Stimulated activated CD4-positive, alpha-beta T cell treated with anti-CD3 and anti-CD28 coated beads, Interleukin-12 subunit alpha, Interleukin-12 subunit beta, amount 100 ng/mL, for 48 hours (primary cell): ENCODE data around the gene ELAVL1.
"Not testable (repeated sequence)": the region's sequence is repeated elsewhere in the genome, so short reads cannot be mapped to it uniquely, and the experiment has no call there.

Experiments used
- DNase-seq, 3 donors: peaks; one replicate each; pipeline ENCODE4 v3.0.0-alpha.2; 2020; ENCODE audit warnings: low read depth in 2 of 3, low spot score in 1 of 3

ELAVL1 gene

GRCh38 chr19:7941895-7942596, 63.4 kb downstream of the ELAVL1 start:
- no peak for DNase-seq

- DNase-seq: no peak
Observed at GRCh38 chr19:7940841-7941240, 64.6 kb downstream of the ELAVL1 start.

DNA sequence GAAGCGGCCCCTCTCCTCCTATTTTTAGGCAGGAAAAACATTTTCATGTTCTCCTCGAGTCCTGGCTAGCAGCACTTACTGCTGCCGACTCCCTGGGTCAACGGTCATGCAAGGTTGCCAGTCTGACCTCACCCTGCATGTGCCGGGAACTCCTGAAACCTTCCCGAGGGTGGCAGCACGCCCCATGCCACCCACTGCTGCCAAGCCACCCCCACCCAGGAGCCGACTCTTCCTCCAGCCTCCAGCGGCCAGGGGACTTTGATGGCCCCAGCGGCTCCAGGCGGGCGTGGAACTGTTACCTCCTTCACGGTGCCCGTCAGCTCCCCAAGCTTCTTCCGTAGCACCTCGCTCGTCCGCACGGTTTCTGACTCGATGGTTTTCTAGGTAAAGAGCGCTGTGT, 70.7 kb downstream of the ELAVL1 start:
- DNase-seq: no peak

DNA sequence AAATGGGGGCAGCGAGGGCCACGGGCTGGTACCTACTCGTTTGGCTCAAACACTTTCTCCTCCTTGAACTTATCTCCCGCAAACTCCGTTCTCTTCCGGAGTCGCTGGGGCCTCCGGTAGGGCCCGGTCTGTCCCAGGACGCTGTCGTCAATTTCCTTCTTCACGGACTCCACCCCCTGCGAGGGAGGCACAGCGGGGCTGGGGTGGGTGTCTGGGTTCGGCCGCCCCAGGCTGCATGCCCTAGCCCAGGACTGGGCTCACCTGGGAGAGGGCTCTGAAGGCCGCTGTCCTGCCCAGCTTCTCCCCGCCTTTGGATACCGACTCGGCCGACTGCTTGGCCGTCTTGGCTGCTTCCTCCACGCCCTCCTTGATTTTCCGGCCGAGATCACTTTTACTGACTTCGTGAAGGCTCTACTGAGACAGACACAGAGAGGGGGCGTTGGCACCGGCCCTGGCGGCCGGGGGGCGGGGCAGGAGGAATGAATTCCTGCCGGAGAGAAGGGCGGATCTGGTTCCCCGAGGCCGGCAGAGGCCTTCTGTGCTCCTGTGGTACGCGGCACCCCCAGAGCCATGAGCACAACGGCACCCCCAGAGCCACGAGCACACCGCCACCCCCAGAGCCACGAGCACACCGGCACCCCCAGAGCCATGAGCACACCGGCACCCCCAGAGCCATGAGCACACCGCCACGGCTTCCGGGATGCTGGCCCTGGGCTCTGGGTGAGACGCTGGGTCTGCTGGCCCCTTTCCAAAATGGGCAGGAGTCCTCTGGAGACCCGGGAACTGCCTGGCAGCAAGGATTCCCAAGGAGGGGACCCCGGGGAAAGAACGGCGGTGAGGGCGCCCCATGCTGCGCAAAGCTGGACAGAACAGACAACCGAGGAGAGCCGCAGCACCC, 71.4 kb downstream of the ELAVL1 start:
- no peak for DNase-seq

- no peak for DNase-seq
Observed at GRCh38 chr19:7933411-7933810, 72.0 kb downstream of the ELAVL1 start.

DNA sequence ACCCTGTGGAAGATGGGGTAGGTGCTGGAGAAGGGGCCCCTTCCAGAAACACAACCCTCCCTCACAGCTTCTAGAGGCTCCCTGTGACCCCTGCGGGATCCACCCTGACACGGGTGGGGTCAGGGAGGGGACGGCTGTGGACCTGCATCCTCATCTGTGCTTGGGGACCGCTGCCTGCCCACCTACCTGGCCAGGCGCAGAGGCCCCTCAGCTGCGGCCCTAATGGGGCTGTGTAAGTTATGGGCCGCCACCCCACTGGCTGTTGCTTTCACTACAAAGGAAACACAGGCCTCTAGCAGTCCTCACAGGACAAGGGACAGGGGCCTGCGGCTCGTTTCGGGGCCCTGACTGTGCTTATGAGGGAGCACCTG, 72.5 kb downstream of the ELAVL1 start:
- DNase-seq: no peak

DNA sequence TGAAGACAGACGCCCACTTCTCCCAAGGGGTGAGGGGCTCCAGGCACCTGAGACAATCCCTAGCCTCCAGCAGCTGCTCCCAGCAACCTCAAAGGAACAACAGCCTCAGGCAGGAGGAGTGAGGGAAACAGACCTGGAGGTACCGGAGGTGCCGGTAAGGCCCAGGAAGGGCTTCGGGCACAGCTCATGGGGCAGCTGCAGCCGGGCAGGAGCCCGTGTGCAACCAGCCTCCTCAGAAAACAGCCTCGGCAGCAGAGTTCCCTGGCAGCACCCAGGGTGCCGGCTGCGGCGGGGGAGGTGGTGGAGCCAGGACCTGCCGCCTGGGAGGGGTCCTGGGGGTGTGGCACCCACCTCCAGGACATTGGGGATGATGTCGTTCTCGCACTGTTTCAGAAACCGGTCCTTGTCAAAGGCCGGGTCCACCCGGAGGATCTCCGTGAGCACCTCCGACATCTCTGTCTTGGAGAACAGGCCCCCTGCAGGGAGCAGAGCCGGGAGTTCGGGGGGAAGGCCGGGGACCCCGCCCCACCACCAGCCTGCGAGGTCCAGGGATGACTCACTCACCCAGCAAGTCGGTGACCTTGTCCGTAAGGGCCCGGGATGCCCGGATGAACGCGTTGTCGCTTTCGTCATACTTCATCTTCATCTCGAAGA, 73.0 kb downstream of the ELAVL1 start:
- DNase-seq: no peak

GRCh38 chr19:7931221-7932061, 74.0 kb downstream of the ELAVL1 start:
- DNase-seq: no peak

GRCh38 chr19:7930765-7931164, 74.7 kb downstream of the ELAVL1 start:
- DNase-seq: no peak

GRCh38 chr19:7930030-7930429, 75.4 kb downstream of the ELAVL1 start:
- not testable (repeated sequence) for DNase-seq

DNA sequence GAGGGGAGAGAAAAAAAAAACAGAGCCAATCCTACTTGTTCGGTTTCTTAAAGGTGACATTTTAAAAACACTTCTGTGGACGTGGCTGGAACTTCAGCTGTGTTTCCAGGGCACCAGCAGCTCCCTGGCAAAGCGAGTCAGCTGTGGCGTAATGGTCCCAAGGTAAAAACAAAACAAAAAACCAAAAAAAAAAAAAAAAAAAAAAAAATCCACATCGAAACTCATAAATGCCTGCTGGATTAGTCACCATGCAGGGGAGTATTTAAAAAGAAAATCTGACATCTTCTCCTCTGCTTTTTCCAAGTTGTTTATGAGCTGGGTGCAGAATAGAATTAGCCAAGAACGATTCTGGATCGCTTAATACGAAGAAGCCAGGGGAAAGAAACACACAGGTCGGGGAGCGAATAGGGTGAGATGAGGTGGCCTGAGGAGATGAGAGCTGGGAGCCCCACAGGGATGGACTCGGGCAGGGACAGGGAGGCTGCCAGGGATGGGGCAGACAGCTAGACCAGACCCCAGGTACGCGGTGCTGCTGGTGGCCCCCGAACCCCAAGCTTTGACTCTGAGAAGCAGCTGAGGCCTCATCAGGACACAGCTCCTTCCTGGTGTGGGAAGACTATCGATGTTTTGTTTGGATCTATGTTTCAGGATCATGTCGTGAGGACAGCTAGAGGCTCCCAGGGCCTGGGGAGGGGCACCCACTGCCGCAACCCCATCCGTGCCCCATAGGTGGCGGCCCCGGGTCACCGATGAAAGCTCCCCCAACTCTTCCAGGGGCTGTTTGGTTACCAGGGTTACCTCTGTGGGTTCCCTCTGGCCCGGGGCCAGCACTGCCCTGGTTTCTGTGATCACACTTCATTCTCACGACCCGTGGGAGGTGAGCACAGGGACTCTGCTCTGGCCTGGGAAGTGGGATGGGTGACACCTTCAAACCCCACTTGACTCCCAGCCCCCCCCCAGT, 76.4 kb downstream of the ELAVL1 start:
- DNase-seq: peak; percentile 46 to 59 (median 52)

DNA sequence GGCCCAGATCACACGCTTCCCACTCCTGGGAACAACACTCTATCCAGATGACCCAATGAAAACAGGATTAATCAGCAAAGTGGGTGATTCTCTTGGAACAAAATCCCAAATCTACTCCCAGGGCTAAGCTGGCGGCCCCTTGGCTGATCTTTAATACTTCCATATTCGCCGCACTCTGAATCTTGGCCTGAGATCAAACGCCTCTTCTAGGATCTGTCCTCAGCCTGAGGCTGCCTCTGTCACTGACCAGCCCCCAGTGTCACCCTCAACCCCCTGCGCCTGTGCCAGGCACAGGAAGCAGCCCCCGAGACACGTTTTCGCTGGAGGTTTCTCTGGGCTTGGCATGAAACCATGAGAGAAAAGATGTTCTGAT, 77.1 kb downstream of the ELAVL1 start:
- no peak for DNase-seq

DNA sequence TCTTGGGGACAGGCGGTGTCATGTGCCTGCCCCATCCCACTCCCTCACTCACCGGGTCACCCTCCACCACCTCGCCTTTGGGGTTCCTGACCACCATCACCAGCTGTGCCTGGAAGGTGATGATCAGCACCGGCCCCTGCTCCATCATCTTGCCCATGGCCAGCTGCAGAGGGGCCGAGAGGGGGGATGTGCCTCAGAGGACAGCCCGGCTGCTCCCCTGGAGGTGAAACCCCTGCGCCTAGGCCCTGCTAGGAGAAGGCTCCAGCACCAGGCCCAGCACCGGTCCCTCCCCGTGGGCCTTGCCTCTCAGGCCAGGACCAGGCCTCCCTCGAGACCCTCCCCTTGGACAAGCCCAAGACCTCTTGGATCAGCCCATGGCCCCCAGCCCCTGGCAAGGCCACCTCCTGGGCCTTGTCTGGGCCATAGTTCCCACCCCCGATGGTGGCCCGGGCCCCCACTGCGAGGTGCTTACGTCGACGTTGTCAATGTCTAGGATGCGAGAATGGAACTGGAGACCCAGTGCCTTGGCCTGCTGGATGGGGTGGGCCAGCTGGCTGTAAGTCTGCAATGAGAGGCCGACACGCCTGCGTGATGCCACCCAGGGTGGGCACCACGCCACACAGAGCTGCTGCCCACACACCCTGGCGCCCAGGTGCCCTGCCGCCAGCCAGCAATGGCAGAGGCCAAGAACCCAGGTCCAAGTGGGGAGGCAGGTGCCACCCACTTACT, 77.7 kb downstream of the ELAVL1 start:
- DNase-seq: no peak

GRCh38 chr19:7926727-7927604, 78.5 kb downstream of the ELAVL1 start:
- DNase-seq: no peak

DNA sequence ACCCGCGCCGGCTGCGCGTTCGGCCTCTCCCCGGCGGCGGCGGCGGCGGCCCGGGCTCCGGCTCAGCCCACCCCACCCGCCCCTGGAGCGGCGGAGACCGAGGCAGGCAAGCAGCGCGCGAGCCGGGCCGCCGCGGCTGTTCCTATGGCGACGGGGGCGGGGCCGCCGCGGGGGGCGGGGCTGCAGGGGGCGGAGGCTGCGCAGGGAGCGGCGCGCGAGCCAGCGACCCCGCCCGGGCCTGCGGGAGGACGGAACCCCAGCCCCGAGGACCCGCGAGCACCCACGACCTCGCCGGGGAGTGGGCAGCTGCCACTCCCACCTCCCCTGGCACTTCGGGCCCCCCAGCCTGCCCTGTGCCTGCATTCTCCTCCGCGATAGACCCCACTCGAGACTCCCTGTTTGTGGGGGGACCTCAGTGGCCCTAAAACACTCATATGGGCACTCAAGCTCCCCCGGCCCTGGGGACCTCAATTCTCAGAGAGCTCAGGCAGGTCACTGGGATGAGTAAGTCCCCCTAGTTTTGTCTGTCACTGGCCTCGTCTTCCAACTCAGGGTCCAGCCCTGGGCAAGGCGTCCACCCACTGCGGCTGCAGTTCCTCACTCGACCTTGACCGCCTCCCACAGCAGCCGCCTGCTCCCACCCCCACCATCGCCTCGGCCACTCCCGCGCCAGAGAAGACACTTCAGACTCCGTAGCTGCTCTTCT, 79.3 kb downstream of the ELAVL1 start, which contains the start of gene CTXN1:
Gene CTXN1 (minus strand): TSS at position 115 of the 706 bp plus-strand sequence. CDS start 597 bp downstream, outside the sequence.
- peak; percentile 55 to 73 (median 68) for DNase-seq

DNA sequence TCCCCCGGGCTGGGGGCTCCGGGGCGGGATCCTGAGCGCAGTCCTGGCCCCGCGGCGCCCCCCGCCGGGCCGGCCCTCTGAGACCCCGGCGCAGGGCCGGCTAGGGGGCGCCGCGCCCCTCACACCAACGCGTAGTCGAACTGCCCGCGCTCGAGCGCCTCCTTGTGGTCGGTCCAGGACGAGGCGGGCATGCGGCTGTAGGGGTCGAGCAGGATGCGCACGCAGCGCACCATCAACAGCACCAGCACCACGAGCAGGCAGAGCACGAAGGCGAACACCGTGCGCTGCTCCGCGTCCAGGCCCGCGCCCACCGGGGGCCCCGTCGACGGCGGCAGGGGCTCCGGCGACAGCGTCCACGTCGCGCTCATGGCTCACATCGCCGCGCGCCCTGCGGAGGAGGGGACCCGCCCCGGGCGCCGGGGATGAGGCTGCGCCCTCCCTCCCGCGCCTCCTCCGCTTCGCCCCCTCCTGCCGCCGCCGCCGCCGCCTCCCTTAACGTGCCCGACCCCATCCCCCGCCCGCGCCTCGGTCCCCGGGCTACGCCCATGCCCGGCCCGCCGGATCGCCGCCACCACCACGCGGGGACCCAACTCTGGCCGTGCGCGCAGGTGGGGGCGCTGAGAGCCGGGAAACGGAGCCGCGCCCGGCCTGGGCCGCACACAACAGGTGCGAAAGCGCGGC, 80.1 kb downstream of the ELAVL1 start:
- peak; percentile 65 to 74 (median 66) for DNase-seq

- DNase-seq: no peak
Observed at GRCh38 chr19:7924651-7925170, 80.7 kb downstream of the ELAVL1 start.
